CD8-positive, alpha-beta memory T cell (primary cell): ENCODE results near the gene RAB11FIP4. TPM values are rescaled to one million over a fixed set of nuclear protein-coding genes. Genes with fewer than 3 reads are reported as not detected.

Source experiments
- CTCF ChIA-PET: fragments of 350-600 bp; sonication (Branson Sonifier 250); formaldehyde crosslinking; loops from one replicate; lab custom pipeline; 2021; ENCODE audit warnings: antibody characterized with exemption; lab: Charles Lee
- POLR2A ChIA-PET: fragments of 350-600 bp; sonication (Branson Sonifier 250); formaldehyde crosslinking; loops from one replicate; lab custom pipeline; 2021; ENCODE audit warnings: antibody characterized with exemption; lab: Charles Lee
- DNase-seq, 5 donors: peaks; one replicate each; pipeline versions ENCODE4 v3.0.0 to v3.0.0-alpha.2; 2020 to 2022; ENCODE audit warnings: mixed read lengths in 1 of 5
- H3K27ac ChIP-seq: one replicate; pipeline ENCODE4 v1.7.0; 2013; ENCODE audit warnings: low read depth, mild to moderate bottlenecking, low read length, moderate library complexity
- H3K27me3 ChIP-seq: 2 replicates; pipeline ENCODE4 v1.7.0; 2013; ENCODE audit warnings: low read length, mild to moderate bottlenecking; ENCODE audit not compliant: insufficient read depth, poor library complexity, severe bottlenecking
- H3K36me3 ChIP-seq: 2 replicates; pipeline ENCODE4 v1.7.0; 2013; ENCODE audit warnings: mild to moderate bottlenecking, low read length, moderate library complexity; ENCODE audit not compliant: insufficient read depth
- H3K4me1 ChIP-seq: 2 replicates; pipeline ENCODE4 v1.7.0; 2013; ENCODE audit warnings: mild to moderate bottlenecking, low read length, moderate library complexity; ENCODE audit not compliant: insufficient read depth
- H3K4me3 ChIP-seq: 2 replicates; pipeline ENCODE4 v1.7.0; 2013; ENCODE audit warnings: mild to moderate bottlenecking, low read length
- H3K9me3 ChIP-seq: 2 replicates; pipeline ENCODE4 v1.7.0; 2013; ENCODE audit warnings: mild to moderate bottlenecking, low read length
- H3K27ac Mint-ChIP-seq, 8 donors: one replicate each; pipeline ENCODE4 v1.8.0; 2020 to 2021; ENCODE audit warnings: mixed read lengths in 8 of 8, mild to moderate bottlenecking in 6 of 8, inconsistent platforms in 3 of 8, moderate library complexity in 3 of 8
- H3K27me3 Mint-ChIP-seq, 2 donors: one replicate each; pipeline ENCODE4 v1.8.0; 2020 to 2021; ENCODE audit warnings: mixed read lengths in 2 of 2, mild to moderate bottlenecking in 1 of 2, moderate library complexity in 1 of 2
- H3K36me3 Mint-ChIP-seq, 3 donors: one replicate each; pipeline ENCODE4 v1.8.0; 2020 to 2021; ENCODE audit warnings: mixed read lengths in 3 of 3, inconsistent platforms in 1 of 3, mild to moderate bottlenecking in 1 of 3
- H3K4me1 Mint-ChIP-seq, 3 donors: one replicate each; pipeline ENCODE4 v1.8.0; 2020 to 2021; ENCODE audit warnings: mixed read lengths in 3 of 3, inconsistent platforms in 1 of 3, mild to moderate bottlenecking in 1 of 3
- H3K4me3 Mint-ChIP-seq, 7 donors: one replicate each; pipeline ENCODE4 v1.8.0; 2020 to 2021; ENCODE audit warnings: mixed read lengths in 7 of 7, mild to moderate bottlenecking in 6 of 7, moderate library complexity in 4 of 7, inconsistent platforms in 2 of 7
- H3K9me3 Mint-ChIP-seq, 5 donors: one replicate each; pipeline ENCODE4 v1.8.0; 2020 to 2022; ENCODE audit warnings: mixed read lengths in 5 of 5, mild to moderate bottlenecking in 3 of 5, moderate library complexity in 2 of 5, inconsistent platforms in 1 of 5
- polyA plus RNA-seq: library from polyadenylated mRNA; unstranded; fragments of 300-500 nt; fragmentation: Illumina TruSeq; gene quantifications from one replicate; pipeline ENCODE4 v1.2.3, GENCODE V29; 2021
- total RNA-seq, 2 experiments: library from RNA; stranded (reverse); gene quantifications; one replicate each; pipeline ENCODE4 v1.2.3, GENCODE V29; 2021

The RAB11FIP4 gene
- total and polyA plus RNA-seq, 3 experiments from 2014 or later, result 15.1 to 26.8 (median 17.4) TPM

- H3K36me3 Mint-ChIP-seq, result no peaks in the 10 kb centered on the region
- no peaks in the 10 kb centered on the region for H3K4me1 ChIP-seq
- H3K27me3 Mint-ChIP-seq, result peaks cover 15 to 24% of the 10 kb centered on the region in 2 donors
- no peaks in the 10 kb centered on the region for H3K9me3 ChIP-seq
- no peaks in the 10 kb centered on the region for H3K9me3 Mint-ChIP-seq
- H3K4me3 Mint-ChIP-seq, result peak overlapping the region; percentile 57 to 79 (median 71)
- POLR2A ChIA-PET, result no interaction called here
- no peaks in the 10 kb centered on the region for H3K36me3 ChIP-seq
- DNase-seq, result no peak
- peak overlapping the region in 4 of 8 donors; percentile 6 to 47 (median 38) for H3K27ac Mint-ChIP-seq
- no peak overlapping the region for H3K4me3 ChIP-seq
- no peak overlapping the region for H3K27ac ChIP-seq
- peaks cover 8 to 12% (median 9%) of the 10 kb centered on the region in 3 donors for H3K4me1 Mint-ChIP-seq
- CTCF ChIA-PET, result no interaction called here
- no peaks in the 10 kb centered on the region for H3K27me3 ChIP-seq
Measured at GRCh38 chr17:31560616-31561235, 169.3 kb downstream of the RAB11FIP4 start.

- peaks cover 8 to 12% (median 9%) of the 10 kb centered on the region in 3 donors for H3K4me1 Mint-ChIP-seq
- CTCF ChIA-PET, result no interaction called here
- H3K4me3 Mint-ChIP-seq, result peak overlapping the region in 5 of 7 donors; percentile 34 to 84 (median 49)
Measured at GRCh38 chr17:31561469-31562375, 170.2 kb downstream of the RAB11FIP4 start.

GRCh38 chr17:31562376-31562840 is 170.9 kb downstream of the RAB11FIP4 start:
- H3K36me3 Mint-ChIP-seq, result no peaks in the 10 kb centered on the region
- H3K4me3 ChIP-seq, result no peak overlapping the region
- POLR2A ChIA-PET, result interaction anchor here (0.7 kb wide), 1 partner anchor 1813 kb away, joined by 10 read pairs; no protein-coding TSS in a partner anchor
- peaks cover 15 to 28% of the 10 kb centered on the region in 2 donors for H3K27me3 Mint-ChIP-seq
- CTCF ChIA-PET, result no interaction called here
- DNase-seq, result no peak
- H3K4me1 Mint-ChIP-seq, result peaks cover 8 to 12% (median 9%) of the 10 kb centered on the region in 3 donors
- H3K27me3 ChIP-seq, result no peaks in the 10 kb centered on the region
- H3K9me3 ChIP-seq, result no peaks in the 10 kb centered on the region
- no peaks in the 10 kb centered on the region for H3K9me3 Mint-ChIP-seq
- no peaks in the 10 kb centered on the region for H3K36me3 ChIP-seq
- peak overlapping the region in 1 of 7 donors; percentile 50 for H3K4me3 Mint-ChIP-seq
- H3K27ac Mint-ChIP-seq, result no peak overlapping the region
- H3K4me1 ChIP-seq, result no peaks in the 10 kb centered on the region
- no peak overlapping the region for H3K27ac ChIP-seq

More at GRCh38 chr17:31561469-31562375, 170.2 kb downstream of the RAB11FIP4 start:
- Histone ChIP-seq H3K9me3 (no peaks in the 10 kb centered on the region), H3K36me3 (no peaks in the 10 kb centered on the region), H3K4me1 (no peaks in the 10 kb centered on the region), H3K27ac (no peak overlapping the region), H3K27me3 (no peaks in the 10 kb centered on the region), H3K4me3 (no peak overlapping the region)
- POLR2A ChIA-PET, result interaction anchor here (0.7 kb wide), 1 partner anchor 1812 kb away, joined by 10 read pairs; no protein-coding TSS in a partner anchor
- Mint-ChIP-seq H3K27ac (peak overlapping the region in 1 of 8 donors; percentile 11), H3K9me3 (no peaks in the 10 kb centered on the region), H3K36me3 (no peaks in the 10 kb centered on the region), H3K27me3 (peaks cover 15 to 27% of the 10 kb centered on the region in 2 donors)
- DNase-seq, result no peak

- peaks cover 4 to 8% (median 5%) of the 10 kb centered on the region in 3 donors for H3K4me1 Mint-ChIP-seq
- Histone ChIP-seq H3K4me3 (no peak overlapping the region), H3K27me3 (no peaks in the 10 kb centered on the region), H3K36me3 (no peaks in the 10 kb centered on the region), H3K4me1 (no peaks in the 10 kb centered on the region), H3K27ac (no peak overlapping the region), H3K9me3 (no peaks in the 10 kb centered on the region)
- H3K36me3 Mint-ChIP-seq, result no peaks in the 10 kb centered on the region
- H3K9me3 Mint-ChIP-seq, result no peaks in the 10 kb centered on the region
- ChIA-PET POLR2A (no interaction called here), CTCF (no interaction called here)
- H3K27me3 Mint-ChIP-seq, result peaks cover 15 to 28% of the 10 kb centered on the region in 2 donors
- H3K4me3 Mint-ChIP-seq, result no peak overlapping the region
- no peak for DNase-seq
- H3K27ac Mint-ChIP-seq, result peak overlapping the region in 1 of 8 donors; percentile 35
Measured at GRCh38 chr17:31564291-31564690, 172.8 kb downstream of the RAB11FIP4 start.

- no peak overlapping the region for H3K4me3 ChIP-seq
- POLR2A ChIA-PET, result no interaction called here
- no peaks in the 10 kb centered on the region for H3K9me3 Mint-ChIP-seq
- no peaks in the 10 kb centered on the region for H3K4me1 ChIP-seq
- no peak overlapping the region for H3K4me3 Mint-ChIP-seq
- no peak overlapping the region for H3K27ac Mint-ChIP-seq
- H3K9me3 ChIP-seq, result no peaks in the 10 kb centered on the region
- no peak overlapping the region for H3K27ac ChIP-seq
- H3K27me3 Mint-ChIP-seq, result peaks cover 15 to 28% of the 10 kb centered on the region in 2 donors
- CTCF ChIA-PET, result no interaction called here
- no peaks in the 10 kb centered on the region for H3K36me3 Mint-ChIP-seq
- H3K4me1 Mint-ChIP-seq, result peaks cover 4 to 8% (median 5%) of the 10 kb centered on the region in 3 donors
- DNase-seq, result no peak
- no peaks in the 10 kb centered on the region for H3K27me3 ChIP-seq
- no peaks in the 10 kb centered on the region for H3K36me3 ChIP-seq
Measured at GRCh38 chr17:31564883-31565301, 173.4 kb downstream of the RAB11FIP4 start.

GRCh38 chr17:31565652-31566051 is 174.2 kb downstream of the RAB11FIP4 start:
- no peak overlapping the region for H3K27ac ChIP-seq
- ChIA-PET POLR2A (no interaction called here), CTCF (interaction anchor here (0.7 kb wide), 1 partner anchor 277 kb away, joined by 3 read pairs; no protein-coding TSS in a partner anchor)
- Mint-ChIP-seq H3K4me3 (no peak overlapping the region), H3K36me3 (no peaks in the 10 kb centered on the region), H3K4me1 (peaks cover 0 to 3% (median 2%) of the 10 kb centered on the region in 3 donors), H3K27me3 (peaks cover 8 to 23% of the 10 kb centered on the region in 2 donors), H3K9me3 (no peaks in the 10 kb centered on the region), H3K27ac (peak overlapping the region in 1 of 8 donors; percentile 83)
- DNase-seq, result no peak
- H3K36me3 ChIP-seq, result no peaks in the 10 kb centered on the region
- no peaks in the 10 kb centered on the region for H3K4me1 ChIP-seq
- no peaks in the 10 kb centered on the region for H3K9me3 ChIP-seq
- H3K4me3 ChIP-seq, result no peak overlapping the region
- no peaks in the 10 kb centered on the region for H3K27me3 ChIP-seq

- H3K27ac ChIP-seq, result no peak overlapping the region
- peaks cover 7 to 19% of the 10 kb centered on the region in 2 donors for H3K27me3 Mint-ChIP-seq
- H3K36me3 Mint-ChIP-seq, result no peaks in the 10 kb centered on the region
- no peak overlapping the region for H3K4me3 Mint-ChIP-seq
- H3K36me3 ChIP-seq, result no peaks in the 10 kb centered on the region
- no peaks in the 10 kb centered on the region for H3K4me1 ChIP-seq
- no peak overlapping the region for H3K4me3 ChIP-seq
- no peaks in the 10 kb centered on the region for H3K27me3 ChIP-seq
- H3K27ac Mint-ChIP-seq, result no peak overlapping the region
- DNase-seq, result no peak
- H3K9me3 ChIP-seq, result no peaks in the 10 kb centered on the region
- peaks cover 0 to 2% (median 0%) of the 10 kb centered on the region in 3 donors for H3K4me1 Mint-ChIP-seq
- no peaks in the 10 kb centered on the region for H3K9me3 Mint-ChIP-seq
- ChIA-PET POLR2A (no interaction called here), CTCF (interaction anchor here (0.7 kb wide), 1 partner anchor 276 kb away, joined by 3 read pairs; no protein-coding TSS in a partner anchor)
Measured at GRCh38 chr17:31566247-31566991, 174.9 kb downstream of the RAB11FIP4 start.
